ENCODE measurements around the gene CCNY.

- TF ChIP-seq, protein P1, sequence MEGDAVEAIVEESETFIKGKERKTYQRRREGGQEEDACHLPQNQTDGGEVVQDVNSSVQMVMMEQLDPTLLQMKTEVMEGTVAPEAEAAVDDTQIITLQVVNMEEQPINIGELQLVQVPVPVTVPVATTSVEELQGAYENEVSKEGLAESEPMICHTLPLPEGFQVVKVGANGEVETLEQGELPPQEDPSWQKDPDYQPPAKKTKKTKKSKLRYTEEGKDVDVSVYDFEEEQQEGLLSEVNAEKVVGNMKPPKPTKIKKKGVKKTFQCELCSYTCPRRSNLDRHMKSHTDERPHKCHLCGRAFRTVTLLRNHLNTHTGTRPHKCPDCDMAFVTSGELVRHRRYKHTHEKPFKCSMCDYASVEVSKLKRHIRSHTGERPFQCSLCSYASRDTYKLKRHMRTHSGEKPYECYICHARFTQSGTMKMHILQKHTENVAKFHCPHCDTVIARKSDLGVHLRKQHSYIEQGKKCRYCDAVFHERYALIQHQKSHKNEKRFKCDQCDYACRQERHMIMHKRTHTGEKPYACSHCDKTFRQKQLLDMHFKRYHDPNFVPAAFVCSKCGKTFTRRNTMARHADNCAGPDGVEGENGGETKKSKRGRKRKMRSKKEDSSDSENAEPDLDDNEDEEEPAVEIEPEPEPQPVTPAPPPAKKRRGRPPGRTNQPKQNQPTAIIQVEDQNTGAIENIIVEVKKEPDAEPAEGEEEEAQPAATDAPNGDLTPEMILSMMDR (IDR thresholded peaks at IDR 0.05): no peak
- TF ChIP-seq POLR2A (IDR thresholded peaks at IDR 0.05) (no peak), EP300 (IDR thresholded peaks at IDR 0.05) (no peak)
Measured at GRCh38 chr10:35567951-35568350, 231.6 kb downstream of the CCNY start.
